Suppressor macrophage treated with lipopolysaccharide for 4 hours (primary cell): Measurements from ENCODE around the gene MGRN1.
A peak's percentile ranks its signal among the peaks of the same experiment; 100 is the strongest.

Experiments
- DNase-seq: peaks from one replicate; pipeline ENCODE4 v3.0.0-alpha.2; 2020

Gene MGRN1

GRCh38 chr16:4606354-4606753, 18.3 kb upstream of the MGRN1 start:
- DNase-seq = no peak

- no peak for DNase-seq
Measured at GRCh38 chr16:4607841-4608703, 16.6 kb upstream of the MGRN1 start.

- DNase-seq = no peak
Measured at GRCh38 chr16:4608704-4608980, 16.0 kb upstream of the MGRN1 start.

- no peak for DNase-seq
Measured at GRCh38 chr16:4609200-4610010, 15.2 kb upstream of the MGRN1 start.

GRCh38 chr16:4610011-4611005, 14.3 kb upstream of the MGRN1 start:
- no peak for DNase-seq

- no peak for DNase-seq
Measured at GRCh38 chr16:4611337-4612021, 13.1 kb upstream of the MGRN1 start.

GRCh38 chr16:4612474-4612931, 12.1 kb upstream of the MGRN1 start:
- DNase-seq = no peak

- DNase-seq = no peak
Measured at GRCh38 chr16:4612977-4613635, 11.5 kb upstream of the MGRN1 start.

GRCh38 chr16:4613636-4614570, 10.7 kb upstream of the MGRN1 start:
- DNase-seq = peak; percentile 42

GRCh38 chr16:4614571-4615383, 9.8 kb upstream of the MGRN1 start, which contains the start of gene UBALD1:
TSS of gene UBALD1 (minus strand) at chr16:4614888. CDS start at chr16:4614797, 91 bp downstream.
- DNase-seq = peak; percentile 93

- no peak for DNase-seq
Measured at GRCh38 chr16:4615384-4616046, 9.1 kb upstream of the MGRN1 start.

GRCh38 chr16:4616047-4616811, 8.4 kb upstream of the MGRN1 start:
- peak; percentile 100 for DNase-seq

GRCh38 chr16:4617880-4618279, 6.7 kb upstream of the MGRN1 start:
- no peak for DNase-seq

GRCh38 chr16:4618645-4619418, 5.8 kb upstream of the MGRN1 start:
- no peak for DNase-seq

GRCh38 chr16:4623593-4623992, 1.0 kb upstream of the MGRN1 start:
- DNase-seq = peak; percentile 42

GRCh38 chr16:4624827-4625559, 367 bp downstream of the MGRN1 start:
- peak; percentile 97 for DNase-seq
